Choroid plexus epithelial cell (primary cell): ENCODE data around the gene PIGL.
A peak's percentile ranks its signal among the peaks of the same experiment; 100 is the strongest.

ENCODE experiments used
- DNase-seq: peaks from one replicate; pipeline ENCODE4 v3.0.0-alpha.2; 2010; ENCODE audit warnings: low read depth
- H3K4me3 ChIP-seq: 2 replicates; pipeline ENCODE4 v1.5.1; 2011; ENCODE audit warnings: low read depth, mild to moderate bottlenecking, control low read depth, low read length, moderate library complexity
- CTCF ChIP-seq: conservative IDR thresholded peaks from 2 replicates; pipeline ENCODE4 v1.5.1; 2011; ENCODE audit warnings: low read depth, mild to moderate bottlenecking, control low read depth, inconsistent platforms, low read length, moderate library complexity

PIGL gene

GRCh38 chr17:16251043-16251442 lies 34.0 kb downstream of the PIGL start:
- no peak for DNase-seq

GRCh38 chr17:16251556-16251955 lies 34.5 kb downstream of the PIGL start:
- H3K4me3 ChIP-seq, result no peak overlapping the region
- no peak for TF ChIP-seq CTCF
- no peak for DNase-seq

More at GRCh38 chr17:16251043-16251442, 34.0 kb downstream of the PIGL start:
- no peak overlapping the region for H3K4me3 ChIP-seq
- TF ChIP-seq CTCF, result no peak

GRCh38 chr17:16254773-16255400 lies 37.9 kb downstream of the PIGL start:
- no peak for TF ChIP-seq CTCF
- no peak for DNase-seq
- H3K4me3 ChIP-seq, result no peak overlapping the region

GRCh38 chr17:16255481-16255921 lies 38.5 kb downstream of the PIGL start:
- peak overlapping the region; percentile 18 for H3K4me3 ChIP-seq
- DNase-seq, result peak; percentile 43
- TF ChIP-seq CTCF, result no peak

GRCh38 chr17:16258901-16259300 lies 41.9 kb downstream of the PIGL start:
- no peak overlapping the region for H3K4me3 ChIP-seq
- no peak for TF ChIP-seq CTCF
- peak; percentile 52 for DNase-seq

GRCh38 chr17:16259926-16260325 lies 42.9 kb downstream of the PIGL start:
- no peak overlapping the region for H3K4me3 ChIP-seq
- DNase-seq, result no peak
- no peak for TF ChIP-seq CTCF

GRCh38 chr17:16261049-16261448 lies 44.0 kb downstream of the PIGL start:
- H3K4me3 ChIP-seq, result no peak overlapping the region
- no peak for DNase-seq
- no peak for TF ChIP-seq CTCF
